GM18507 (cell line): Measurements from ENCODE around the gene GYS1.
"Not testable (repeated sequence)": the region's sequence is repeated elsewhere in the genome, so short reads cannot be mapped to it uniquely, and the experiment has no call there.

Source experiments
- DNase-seq: peaks from one replicate; pipeline ENCODE4 v3.0.0; 2011; ENCODE audit warnings: low read depth; ENCODE audit not compliant: insufficient read length; ENCODE audit errors: extremely low spot score
- FAIRE-seq: peaks from 2 replicates; lab custom pipeline; 2011; peaks lifted over from hg19 to GRCh38; lab: Jason Lieb, UNC

Gene GYS1

DNA sequence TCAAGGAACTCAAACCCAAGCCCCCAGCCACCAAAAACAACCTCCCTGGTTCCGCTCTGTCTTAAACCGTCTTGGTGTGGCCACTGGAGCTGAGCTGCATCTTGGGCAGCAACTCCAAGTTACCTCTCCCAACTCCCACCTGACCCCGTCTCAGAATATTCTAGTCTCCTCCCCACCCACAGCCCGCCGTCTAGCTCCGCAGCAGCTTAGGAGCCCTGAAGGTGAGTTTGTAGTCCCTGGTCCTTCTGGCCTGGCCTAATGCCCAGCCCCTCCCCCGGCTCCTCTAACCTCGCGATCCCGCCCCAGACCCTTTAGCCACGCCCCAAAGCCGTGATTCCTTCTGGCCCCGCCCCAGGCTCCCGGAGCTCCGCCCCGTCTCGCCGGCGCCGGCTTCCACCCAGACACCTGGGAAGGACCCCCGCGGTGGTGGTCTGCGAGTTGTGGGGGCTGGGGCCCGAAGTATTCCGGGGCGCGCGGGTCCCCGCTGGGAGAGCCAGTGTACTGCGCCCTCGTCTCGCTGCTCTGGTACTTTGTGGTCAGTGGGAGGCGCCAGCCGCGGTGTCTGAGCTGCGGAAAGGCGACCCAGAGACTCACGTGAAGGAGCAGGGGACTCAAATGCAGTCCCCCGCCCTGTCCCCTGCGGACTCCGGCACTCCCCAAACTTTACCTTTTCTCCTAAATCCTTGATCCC, 26.3 kb upstream of the GYS1 start:
- FAIRE-seq, result peak; percentile 55

DNA sequence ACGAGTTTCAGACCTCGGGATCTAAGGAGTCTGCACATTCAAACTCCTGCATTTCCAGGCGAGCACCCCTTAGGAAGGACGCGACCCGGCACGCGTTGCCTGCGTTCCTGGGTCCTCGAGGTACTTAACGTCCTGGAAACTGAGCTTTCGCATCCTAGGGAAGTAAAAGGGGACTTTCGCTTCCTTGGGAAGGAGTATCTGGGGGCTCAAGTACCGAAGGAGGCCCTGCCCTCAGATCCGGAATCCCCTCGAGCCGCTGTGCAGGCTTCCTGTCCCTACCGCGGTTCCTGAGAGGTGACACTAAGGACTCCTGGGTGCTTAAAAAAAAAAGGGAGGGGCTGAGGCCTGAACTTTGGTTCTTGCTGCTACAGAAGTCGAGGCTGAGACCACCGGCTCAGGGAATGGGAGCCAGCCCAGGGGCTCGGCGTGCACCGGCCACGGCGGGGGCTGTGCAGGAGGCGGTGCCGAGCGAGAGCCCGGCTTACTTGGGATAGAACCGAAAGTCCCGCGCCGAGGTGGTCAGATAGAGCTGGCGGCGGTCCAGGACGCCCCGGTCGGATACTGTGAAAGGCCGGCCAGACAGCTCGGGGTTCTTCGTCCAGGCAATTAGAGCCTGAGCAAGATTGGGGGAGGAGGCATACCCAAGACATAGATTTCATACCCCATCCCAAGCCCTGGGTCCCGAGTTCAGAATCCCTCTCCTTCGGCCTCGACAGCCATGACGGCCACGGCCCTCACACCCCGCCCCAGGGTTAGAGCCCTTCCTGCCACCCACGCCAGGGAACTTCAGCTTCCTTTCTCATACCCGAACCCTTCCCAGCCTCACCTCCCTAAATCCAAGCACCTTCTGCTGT, 25.5 kb upstream of the GYS1 start:
- not testable (repeated sequence) for DNase-seq
- FAIRE-seq, result peak; percentile 38

More for the DNA sequence above, 26.3 kb upstream of the GYS1 start:
- no peak for DNase-seq

DNA sequence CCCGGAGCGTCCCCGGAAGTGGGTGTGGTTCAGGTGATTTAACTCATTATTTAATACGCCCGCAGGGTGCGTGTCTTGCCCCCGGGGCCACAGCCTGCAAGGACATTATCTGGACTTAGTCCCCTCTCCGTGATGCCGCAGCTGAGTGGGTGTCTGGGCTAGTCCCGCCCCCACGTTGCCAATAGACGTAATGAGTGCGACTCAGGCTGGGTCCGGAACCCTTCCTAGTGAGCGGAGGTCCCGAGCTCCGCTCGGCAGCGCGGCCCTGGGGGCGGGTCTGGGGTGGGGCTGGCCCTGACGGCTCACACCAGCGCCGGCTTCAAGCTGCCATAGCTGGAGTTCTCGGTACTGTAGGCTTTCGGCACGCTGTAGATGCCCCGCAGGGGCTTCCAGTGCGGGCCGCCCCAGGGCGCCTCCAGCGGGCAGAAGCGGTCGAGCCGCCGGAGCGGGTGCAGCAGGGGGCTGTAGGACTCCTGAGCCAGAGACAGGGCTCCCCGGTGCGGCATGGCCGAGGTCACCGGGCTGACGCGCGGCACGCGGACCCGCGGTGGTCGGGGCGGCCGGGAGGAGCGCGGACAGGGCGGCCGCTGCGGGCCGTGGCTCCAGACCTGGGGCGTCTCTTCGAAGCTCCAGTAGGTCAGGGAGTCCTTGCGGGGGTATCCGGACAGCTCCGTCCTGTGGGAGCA, 24.7 kb upstream of the GYS1 start:
- DNase-seq, result no peak
- FAIRE-seq, result no peak

DNA sequence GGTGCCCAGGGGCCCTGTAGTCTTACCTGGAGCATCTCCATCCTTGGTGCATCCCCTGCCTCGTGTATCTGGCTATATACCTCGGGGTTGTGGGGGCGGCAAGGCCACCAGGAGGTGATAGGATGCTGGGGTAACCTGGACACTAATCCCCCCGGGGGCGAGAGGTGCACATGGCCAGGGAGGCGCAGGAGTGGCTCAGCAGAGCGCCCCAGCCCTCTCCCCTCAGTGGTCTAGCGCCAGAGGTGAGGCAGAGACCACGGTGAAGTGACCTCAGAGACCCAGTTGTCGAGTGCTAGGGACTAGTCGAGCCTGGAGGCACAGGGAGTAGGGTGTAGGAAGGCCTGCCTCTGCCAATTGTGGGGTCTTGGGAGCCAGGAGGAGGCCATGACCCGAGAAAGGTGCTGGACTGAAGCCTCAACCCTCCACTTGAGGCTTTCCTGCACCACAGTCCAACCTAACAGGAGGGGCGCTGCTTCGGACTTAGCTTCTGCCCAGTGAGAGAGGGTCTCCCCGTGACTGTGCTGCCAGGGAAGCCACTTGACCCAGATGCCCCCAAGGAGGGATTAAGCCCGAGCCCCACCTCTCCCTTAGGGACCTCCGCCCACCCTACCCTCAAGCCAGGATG, 24.0 kb upstream of the GYS1 start, which contains the start of gene LHB:
Gene LHB (minus strand): TSS at position 51 of the 625 bp plus-strand sequence. CDS start 10 bp downstream, at position 41.
- FAIRE-seq (no peak), DNase-seq (no peak)

DNA sequence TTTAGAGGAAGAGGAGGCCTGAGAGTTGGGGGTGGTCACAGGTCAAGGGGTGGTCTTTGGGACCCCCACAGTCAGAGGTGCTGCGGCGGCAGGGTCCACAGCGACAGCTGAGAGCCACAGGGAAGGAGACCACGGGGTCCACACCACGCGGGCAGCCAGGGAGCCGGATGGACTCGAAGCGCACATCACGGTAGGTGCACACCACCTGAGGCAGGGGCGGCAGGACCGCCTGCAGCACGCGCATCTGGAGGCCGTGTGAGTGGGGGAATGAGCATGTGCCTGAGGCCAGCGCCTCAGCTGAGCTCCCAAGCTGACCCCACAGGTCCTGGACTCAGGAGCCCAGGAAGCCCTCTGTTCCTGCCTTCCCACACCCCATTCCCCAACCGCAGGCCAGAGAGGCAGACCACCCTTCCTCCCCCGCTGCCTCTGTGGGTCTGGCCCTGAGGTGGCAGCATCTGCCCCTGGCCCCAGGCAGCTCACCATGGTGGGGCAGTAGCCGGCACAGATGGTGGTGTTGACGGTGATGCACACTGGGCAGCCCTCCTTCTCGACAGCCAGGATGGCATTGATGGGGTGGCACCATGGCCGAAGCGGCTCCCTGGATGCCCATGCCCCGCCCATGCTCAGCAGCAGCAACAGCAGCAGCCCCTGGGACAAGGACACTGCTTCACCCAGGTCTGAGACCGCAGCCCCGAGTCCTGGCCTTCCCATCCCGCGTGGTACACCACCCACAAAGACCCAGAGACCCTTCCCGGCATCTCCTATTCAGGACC, 23.1 kb upstream of the GYS1 start:
- FAIRE-seq, result no peak
- no peak for DNase-seq

DNA sequence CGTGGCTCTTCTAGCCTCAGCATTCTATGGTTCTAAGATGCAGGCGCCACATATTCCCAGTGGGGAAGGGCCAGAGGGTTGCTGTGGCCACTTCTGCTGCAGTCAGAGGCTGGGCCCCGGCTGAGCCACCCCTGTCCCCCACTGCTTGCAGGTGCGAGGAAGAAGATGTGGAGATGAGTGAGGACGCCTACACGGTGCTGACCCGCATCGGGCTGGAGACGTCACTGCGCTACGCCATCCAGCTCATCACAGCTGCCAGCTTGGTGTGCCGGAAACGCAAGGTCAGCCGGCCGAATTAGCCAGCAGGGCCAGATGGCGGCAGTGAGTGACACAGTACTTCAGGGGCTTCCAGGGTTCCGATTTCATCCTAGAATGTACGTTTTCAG, 21.8 kb upstream of the GYS1 start:
- FAIRE-seq, result no peak

DNA sequence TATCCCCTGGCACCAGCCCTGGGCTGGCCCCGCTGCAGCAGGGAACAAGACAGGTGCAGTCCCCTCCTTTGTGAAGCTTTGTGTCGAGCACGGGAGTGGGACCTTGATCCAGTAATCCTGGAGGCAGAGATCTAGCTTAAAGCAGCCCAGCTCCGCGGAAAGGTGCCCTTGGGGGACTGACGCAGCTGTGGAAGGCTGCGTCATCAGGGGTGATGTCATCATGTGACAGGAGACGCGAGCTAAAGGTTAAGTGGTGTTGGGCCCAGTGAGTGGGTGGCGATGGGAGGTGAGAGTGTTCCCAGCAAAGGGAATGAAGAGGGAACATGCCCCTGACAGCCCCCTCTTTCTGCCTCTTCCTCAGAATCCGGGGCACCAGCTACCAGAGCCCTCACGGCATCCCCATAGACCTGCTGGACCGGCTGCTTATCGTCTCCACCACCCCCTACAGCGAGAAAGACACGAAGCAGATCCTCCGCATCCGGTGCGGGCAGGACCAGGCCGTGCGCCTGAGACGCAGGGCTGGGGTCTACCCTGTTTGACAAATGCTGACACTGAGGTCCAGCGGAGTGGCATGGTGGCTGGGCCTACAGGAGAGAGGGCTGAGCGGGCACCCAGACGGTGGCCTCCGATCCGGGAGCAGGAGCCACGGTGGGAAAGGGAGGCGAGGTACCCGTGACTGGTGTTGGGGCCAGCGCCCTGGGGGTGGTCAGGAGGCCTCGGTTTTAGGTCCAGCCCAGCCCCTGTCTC, 21.2 kb upstream of the GYS1 start:
- FAIRE-seq, result no peak
- no peak for DNase-seq

More for the DNA sequence above, 21.8 kb upstream of the GYS1 start:
- DNase-seq, result no peak

DNA sequence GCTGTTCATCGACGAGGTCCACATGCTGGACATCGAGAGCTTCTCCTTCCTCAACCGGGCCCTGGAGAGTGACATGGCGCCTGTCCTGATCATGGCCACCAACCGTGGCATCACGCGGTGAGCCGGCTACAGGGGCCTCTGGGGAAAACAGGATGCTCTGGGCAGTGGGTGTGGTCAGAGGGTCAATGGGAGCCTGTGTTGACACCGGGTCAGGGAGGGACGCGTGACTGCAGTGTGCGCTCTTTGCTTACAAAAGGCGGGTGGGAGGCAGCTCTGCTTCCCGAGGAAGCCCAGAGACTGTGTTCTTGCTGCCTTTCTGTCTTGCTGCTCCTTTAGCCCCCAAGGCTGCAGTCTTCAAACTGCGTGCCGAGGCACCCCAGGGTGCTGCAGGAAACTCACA, 18.1 kb upstream of the GYS1 start:
- no peak for FAIRE-seq

DNA sequence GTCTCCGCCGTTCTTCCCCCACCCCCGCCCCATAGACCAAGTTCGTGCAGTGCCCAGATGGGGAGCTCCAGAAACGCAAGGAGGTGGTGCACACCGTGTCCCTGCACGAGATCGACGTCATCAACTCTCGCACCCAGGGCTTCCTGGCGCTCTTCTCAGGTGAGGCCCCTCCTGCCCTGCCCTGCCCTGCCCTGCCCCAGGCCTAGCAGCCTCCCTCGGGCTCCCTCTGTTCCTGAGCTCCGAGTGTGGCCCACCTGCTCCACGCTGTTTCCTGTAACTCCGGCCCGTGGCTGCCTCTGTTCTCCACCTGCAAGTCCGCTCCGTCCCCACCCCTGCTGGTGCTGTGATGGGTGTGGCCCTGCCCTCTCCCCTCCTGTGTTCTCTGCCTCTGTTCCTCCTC, 17.3 kb upstream of the GYS1 start:
- FAIRE-seq (no peak), DNase-seq (no peak)

More for the DNA sequence above, 18.1 kb upstream of the GYS1 start:
- DNase-seq, result no peak

DNA sequence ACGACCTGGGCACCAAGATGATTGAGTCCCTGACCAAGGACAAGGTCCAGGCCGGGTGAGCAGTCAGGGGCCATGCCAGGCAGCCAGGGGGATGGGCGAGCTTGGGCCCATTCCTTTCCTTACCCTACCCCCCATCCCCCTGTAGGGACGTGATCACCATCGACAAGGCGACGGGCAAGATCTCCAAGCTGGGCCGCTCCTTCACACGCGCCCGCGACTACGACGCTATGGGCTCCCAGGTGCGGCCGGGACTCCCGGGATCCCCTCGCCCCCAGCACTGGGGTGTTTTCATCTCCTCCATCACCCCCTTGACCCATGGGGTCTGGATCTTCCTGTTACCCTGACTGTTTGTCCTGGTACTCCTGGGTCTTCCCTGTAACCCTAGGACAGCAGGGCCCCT, 16.7 kb upstream of the GYS1 start:
- DNase-seq, result no peak
- FAIRE-seq, result no peak

DNA sequence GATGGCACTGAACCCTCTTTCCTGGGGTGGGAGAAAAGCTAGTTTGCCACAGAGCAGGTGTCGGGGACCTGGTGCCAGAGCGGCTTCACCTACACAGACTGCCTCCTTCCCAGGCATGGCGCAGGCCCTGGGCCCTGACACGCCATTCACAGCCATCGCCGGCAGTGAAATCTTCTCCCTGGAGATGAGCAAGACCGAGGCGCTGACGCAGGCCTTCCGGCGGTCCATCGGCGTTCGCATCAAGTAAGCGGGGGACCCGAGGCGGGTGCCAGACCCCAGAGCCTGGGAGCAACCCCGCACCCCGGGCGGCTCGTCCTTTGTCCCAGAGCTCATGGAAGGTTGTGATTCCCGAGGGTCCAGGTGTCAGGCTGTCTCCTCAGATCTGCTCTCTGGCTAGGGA, 13.8 kb upstream of the GYS1 start:
- FAIRE-seq (no peak), DNase-seq (no peak)

DNA sequence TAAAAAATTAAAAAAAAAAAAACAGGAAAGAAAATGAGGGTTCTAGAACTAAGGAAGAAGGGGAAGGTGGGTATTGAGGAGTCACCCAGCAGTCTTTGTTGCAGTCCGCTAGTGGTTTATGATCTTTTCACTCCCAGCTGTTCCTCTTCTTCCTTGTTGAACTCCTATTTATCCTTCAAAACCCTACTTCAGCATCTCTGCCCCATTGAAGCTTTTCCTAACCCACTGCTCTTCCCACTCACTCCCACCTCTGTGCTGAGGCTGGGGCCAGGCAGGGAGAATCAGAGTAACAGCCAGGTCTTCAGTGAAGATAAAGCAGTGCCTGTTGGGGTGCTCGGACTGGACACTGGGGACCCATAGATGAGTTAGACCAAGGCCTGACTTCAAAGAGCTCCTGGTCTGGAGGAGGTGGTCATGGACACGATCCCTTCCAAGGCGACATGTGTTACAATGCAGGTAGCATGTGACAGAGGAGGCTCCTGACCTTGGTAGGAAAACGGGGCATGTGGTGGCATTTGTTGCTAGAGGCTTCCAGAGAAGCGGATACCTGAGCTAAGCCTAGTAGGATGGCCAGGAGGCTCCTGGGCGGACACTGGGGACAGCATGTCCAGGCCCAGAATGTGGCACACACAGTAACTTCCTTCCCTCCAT, 12.0 kb upstream of the GYS1 start:
- no peak for FAIRE-seq

DNA sequence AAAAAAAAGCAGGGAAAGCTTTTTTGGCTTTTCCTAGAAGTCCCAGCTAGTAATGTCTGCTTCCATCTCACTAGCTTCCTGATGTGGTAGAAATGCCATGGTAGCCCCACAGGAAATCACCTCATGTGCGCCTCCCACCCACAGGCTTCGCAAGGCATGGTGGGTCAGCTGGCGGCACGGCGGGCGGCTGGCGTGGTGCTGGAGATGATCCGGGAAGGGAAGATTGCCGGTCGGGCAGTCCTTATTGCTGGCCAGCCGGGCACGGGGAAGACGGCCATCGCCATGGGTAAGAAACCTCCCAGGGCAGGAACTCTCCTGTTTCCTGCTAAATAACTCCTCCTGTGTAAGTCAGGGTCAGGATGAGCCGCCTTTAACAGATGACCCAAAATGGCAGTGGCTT, 11.0 kb upstream of the GYS1 start:
- FAIRE-seq (no peak), DNase-seq (no peak)

More for the DNA sequence above, 12.0 kb upstream of the GYS1 start:
- DNase-seq, result no peak

DNA sequence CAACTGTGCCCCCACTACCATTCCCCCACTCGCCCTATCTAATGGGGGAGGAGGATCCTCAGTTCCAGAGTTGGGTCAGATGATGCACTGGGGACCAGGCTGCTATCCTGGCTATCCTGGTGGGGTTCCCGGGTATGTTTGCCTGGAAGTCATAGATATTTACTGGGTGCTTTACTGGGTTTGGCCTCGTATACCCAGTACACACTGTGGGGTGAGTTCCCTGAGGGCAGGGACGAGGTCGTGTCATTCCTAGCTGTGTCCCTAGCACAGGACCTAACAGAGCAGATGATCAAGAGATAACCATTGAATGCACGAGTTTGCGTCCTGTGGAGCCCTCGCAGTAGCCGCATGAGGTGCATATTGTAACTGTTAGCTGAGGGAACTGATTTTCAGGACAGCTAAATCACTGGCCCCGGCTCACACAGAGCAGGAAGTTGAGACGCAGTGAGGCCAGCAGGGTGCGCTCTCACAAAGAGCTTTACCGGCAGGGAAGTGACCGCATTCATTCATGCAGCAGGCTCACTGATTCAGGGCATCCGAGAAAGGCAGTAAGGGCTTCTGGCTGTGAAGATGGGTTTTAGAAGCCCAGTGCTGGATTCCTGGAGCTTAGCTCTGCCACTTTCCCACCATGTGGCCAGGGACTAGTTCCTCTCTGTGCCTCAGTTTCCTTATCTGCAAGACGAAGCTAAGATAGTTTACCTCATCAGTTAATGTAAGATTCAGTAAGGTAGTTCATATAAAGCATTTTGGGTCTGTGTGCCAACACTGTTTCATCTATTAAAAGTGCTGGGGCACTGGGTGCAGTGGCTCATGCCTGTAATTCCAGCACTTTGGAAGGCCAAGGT, 6.6 kb upstream of the GYS1 start:
- DNase-seq (no peak), FAIRE-seq (peak; percentile 52)

DNA sequence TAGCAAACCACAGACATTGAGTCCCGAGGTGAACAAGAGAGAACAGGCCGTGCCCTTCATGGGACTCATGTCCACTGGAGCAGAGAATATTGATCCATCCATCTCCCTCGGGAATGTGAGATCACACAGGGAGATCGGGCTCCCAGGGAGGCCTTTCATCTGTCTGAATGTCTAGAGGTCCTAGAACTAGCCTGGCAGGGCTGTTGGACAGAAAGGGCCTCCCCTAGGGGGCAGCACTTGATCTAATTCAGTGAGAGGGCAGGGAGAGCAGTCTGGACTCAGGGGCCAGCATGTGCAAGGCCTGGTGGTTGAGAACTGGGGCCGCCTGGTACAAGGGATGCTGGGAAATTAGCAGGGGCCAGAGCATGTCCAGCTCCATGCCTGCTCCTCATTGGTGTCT, 4.9 kb upstream of the GYS1 start:
- no peak for DNase-seq
- no peak for FAIRE-seq

DNA sequence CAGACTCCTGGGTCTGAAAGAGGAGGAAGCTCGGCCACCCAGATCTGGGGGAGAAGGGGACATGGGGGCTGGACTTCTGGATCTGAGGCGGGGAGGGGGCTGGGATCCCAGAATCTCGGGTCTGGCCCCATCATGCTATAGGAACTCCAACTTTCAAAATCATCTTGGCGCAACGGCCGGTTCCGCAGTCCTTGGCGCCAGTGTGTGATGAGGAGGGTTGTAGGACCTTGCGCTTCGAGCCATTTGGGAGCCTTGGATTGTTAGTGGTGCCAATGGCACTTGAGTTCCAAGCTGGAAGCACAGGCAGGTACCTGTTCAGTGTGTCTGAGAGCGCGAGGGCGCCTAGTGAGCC, 902 bp upstream of the GYS1 start:
- FAIRE-seq, result no peak
- DNase-seq, result no peak

DNA sequence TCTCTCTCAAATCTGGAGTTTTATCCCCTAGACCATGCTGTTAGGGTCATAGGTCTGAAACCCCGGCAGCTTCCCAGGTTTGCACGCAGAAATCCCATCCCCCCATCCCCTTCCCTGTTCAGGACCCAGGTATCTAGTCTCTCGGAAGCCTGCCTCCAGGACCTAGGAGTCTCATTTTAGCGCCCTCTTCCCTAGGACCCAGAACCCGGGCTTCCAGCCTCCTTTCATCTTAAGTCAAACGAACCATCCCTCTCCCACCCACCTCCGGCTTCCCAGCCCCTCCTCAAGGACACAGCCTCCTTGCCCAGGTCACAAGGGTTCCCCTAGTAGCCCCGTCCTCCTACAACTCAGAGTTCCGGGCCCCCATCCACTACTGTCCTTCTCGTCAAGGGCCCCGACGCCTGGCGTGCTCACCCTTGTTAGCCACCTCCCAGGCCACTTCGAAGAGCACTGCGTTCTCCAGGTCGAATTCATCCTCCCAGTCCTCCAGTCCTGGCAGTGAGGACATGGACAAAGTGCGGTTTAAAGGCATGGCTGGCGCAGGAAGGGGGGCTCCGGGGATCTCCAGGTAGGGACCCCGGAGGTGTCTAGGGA, 431 bp downstream of the GYS1 start:
- DNase-seq, result no peak
- no peak for FAIRE-seq
